Measurements from ENCODE around the gene ADAMTSL2.

ADAMTSL2 gene

DNA sequence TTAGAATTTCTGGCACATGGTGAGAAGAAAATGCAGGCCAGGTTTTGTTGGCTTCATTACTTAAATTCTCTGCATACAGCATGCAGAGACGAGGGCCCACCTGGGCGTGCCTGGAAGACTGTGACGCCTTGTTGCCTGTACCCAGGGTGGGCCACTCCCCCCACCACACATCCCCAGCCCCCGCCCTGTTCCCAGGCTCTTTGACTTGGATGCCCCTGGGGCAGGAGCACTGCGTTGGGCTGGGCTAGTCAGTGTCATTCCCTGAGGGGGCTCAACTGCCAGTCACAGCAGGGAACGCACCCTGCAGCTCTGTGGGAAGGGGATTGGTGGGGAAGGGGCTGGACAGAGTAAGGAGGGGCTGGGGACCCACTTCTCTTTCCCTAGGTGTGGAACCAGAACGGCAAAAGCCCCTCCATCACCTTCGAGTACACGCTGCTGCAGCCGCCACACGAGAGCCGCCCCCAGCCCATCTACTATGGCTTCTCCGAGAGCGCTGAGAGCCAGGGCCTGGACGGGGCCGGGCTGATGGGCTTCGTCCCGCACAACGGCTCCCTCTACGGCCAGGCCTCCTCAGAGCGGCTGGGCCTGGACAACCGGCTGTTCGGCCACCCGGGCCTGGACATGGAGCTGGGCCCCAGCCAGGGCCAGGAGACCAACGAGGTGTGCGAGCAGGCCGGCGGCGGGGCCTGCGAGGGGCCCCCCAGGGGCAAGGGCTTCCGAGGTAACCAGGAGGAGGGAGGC lies 19.6 kb downstream of the ADAMTSL2 start:
- H3K27ac ChIP-seq: peak overlapping the region in 4 of 11 experiments; percentile 17 to 97 (median 34); a peak in 5 of 22 replicates
- no peaks in the 10 kb centered on the region for H3K36me3 ChIP-seq
- H3K9ac ChIP-seq: 0 out of 22 replicates have a peak overlapping the region, but pooled peaks of 3 of the 11 experiments have one; percentile 2 to 18 (median 5)
- no peaks in the 10 kb centered on the region for H3K9me3 ChIP-seq (replicated peaks in 1 of 11)
- H3K27me3 ChIP-seq: peaks cover 0 to 18% (median 0%) of the 10 kb centered on the region in 11 experiments; a peak in 3 of 22 replicates
- H3K4me3 ChIP-seq: no peak overlapping the region
- H3K4me1 ChIP-seq: peaks cover 35 to 80% (median 64%) of the 10 kb centered on the region in 10 experiments
- H3K4me2 ChIP-seq: peak overlapping the region in 4 of 11 experiments; percentile 15 to 96 (median 56); a peak in 6 of 22 replicates
- no peak for TF ChIP-seq Cebpa-rat (IDR thresholded peaks at IDR 0.05)
- H4K20me1 ChIP-seq: no peaks in the 10 kb centered on the region; a peak in 1 of 22 replicates

- H3K4me1 ChIP-seq: peaks cover 41 to 80% (median 64%) of the 10 kb centered on the region in 10 experiments
- H3K9ac ChIP-seq: 0 out of 22 replicates have a peak overlapping the region, but pooled peaks of 1 of the 11 experiments have one; percentile 88
- no peaks in the 10 kb centered on the region; a peak in 1 of 22 replicates for H4K20me1 ChIP-seq
- peaks cover 0 to 18% (median 0%) of the 10 kb centered on the region in 11 experiments; a peak in 3 of 22 replicates for H3K27me3 ChIP-seq
- no peaks in the 10 kb centered on the region for H3K9me3 ChIP-seq (replicated peaks in 1 of 11)
- no peak overlapping the region for H3K4me3 ChIP-seq
- TF ChIP-seq Cebpa-rat (IDR thresholded peaks at IDR 0.05): no peak
- peak overlapping the region in 4 of 11 experiments; percentile 28 to 97 (median 96); a peak in 5 of 22 replicates for H3K27ac ChIP-seq
- H3K4me2 ChIP-seq: peak overlapping the region in 6 of 11 experiments; percentile 82 to 98 (median 90); a peak in 9 of 22 replicates
- no peaks in the 10 kb centered on the region for H3K36me3 ChIP-seq
Measured at GRCh38 chr9:133554729-133555128, 20.2 kb downstream of the ADAMTSL2 start.

- peak overlapping the region; percentile 82 to 98 (median 89) for H3K4me2 ChIP-seq
- peaks cover 0 to 18% (median 0%) of the 10 kb centered on the region in 11 experiments; a peak in 3 of 22 replicates for H3K27me3 ChIP-seq
Measured at GRCh38 chr9:133556354-133556753, 21.9 kb downstream of the ADAMTSL2 start.

GRCh38 chr9:133557581-133557980 lies 23.1 kb downstream of the ADAMTSL2 start:
- peak overlapping the region; percentile 3 to 88 (median 75); a peak in 21 of 22 replicates for H3K9ac ChIP-seq
- H3K27me3 ChIP-seq: peaks cover 0 to 18% (median 0%) of the 10 kb centered on the region in 11 experiments; a peak in 3 of 22 replicates
- no peaks in the 10 kb centered on the region; a peak in 1 of 22 replicates for H4K20me1 ChIP-seq
- no peaks in the 10 kb centered on the region for H3K9me3 ChIP-seq (replicated peaks in 1 of 11)
- no peak for TF ChIP-seq Cebpa-rat (IDR thresholded peaks at IDR 0.05)
- no peaks in the 10 kb centered on the region for H3K36me3 ChIP-seq
- H3K4me1 ChIP-seq: peaks cover 65 to 95% (median 78%) of the 10 kb centered on the region in 10 experiments
- H3K4me2 ChIP-seq: peak overlapping the region; percentile 82 to 98 (median 89)
- H3K4me3 ChIP-seq: peak overlapping the region in 7 of 10 experiments; percentile 18 to 56 (median 31); a peak in 11 of 20 replicates
- H3K27ac ChIP-seq: peak overlapping the region; percentile 60 to 98 (median 89); a peak in 21 of 22 replicates

More at GRCh38 chr9:133556354-133556753, 21.9 kb downstream of the ADAMTSL2 start:
- Histone ChIP-seq H3K4me1 (peaks cover 55 to 85% (median 68%) of the 10 kb centered on the region in 10 experiments), H3K9me3 (replicated peaks in 1 of 11) (no peaks in the 10 kb centered on the region), H3K27ac (peak overlapping the region in 9 of 11 experiments; percentile 83 to 98 (median 89); a peak in 17 of 22 replicates), H3K9ac (peak overlapping the region in 9 of 11 experiments; percentile 70 to 88 (median 77); a peak in 16 of 22 replicates), H3K36me3 (no peaks in the 10 kb centered on the region), H3K4me3 (no peak overlapping the region; a peak in 2 of 20 replicates), H4K20me1 (no peaks in the 10 kb centered on the region; a peak in 1 of 22 replicates)
- TF ChIP-seq Cebpa-rat (IDR thresholded peaks at IDR 0.05): no peak

DNA sequence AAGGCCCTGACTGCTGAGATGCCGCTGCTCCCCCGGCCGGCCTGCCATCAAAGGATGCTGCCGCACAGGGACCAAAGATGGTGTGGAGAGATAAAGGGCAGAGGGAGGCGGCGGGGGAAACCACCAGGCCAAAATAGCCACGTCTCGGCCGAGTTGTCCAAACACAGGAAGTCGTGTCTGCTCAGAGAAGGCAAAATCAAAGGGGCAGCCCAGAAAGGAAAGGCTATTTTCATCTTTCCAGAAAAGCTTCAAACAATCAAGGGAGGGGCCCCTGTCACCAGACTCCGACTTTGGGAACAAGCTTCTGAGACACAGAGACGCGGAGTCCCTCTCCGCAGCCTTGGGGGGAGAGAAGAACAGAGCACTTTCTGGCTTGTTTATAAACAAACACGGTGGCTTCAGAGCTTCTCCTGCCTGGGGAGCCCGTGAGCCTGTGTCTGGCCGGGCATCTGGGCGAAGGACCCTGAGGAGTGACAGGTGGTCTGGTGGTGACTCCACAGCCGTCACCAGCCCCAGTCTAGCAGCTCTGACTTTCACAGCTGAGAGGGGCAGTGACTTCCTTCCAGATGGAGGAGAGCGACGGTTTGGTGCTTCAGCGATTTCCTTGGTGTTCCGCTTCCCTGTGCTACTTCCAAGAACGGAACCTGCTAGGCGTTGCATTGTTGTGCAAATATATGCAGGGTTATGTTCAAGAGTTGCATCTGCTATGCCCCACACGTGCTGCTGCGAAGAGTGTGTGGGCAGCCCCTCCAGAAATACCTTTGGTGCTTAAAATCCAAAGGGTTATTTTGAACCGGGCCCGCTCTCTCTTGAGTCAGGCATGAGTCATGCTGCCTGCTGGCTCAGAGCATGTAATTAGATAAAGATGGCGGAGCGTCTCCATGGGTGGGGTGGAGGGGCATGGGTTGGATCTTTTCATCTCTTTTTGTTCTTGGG lies 24.0 kb downstream of the ADAMTSL2 start:
- peak overlapping the region; percentile 16 to 56 (median 31); a peak in 17 of 20 replicates for H3K4me3 ChIP-seq
- peak overlapping the region; percentile 60 to 88 (median 75); a peak in 21 of 22 replicates for H3K9ac ChIP-seq
- no peaks in the 10 kb centered on the region for H3K9me3 ChIP-seq (replicated peaks in 1 of 11)
- peaks cover 74 to 97% (median 86%) of the 10 kb centered on the region in 10 experiments for H3K4me1 ChIP-seq
- no peaks in the 10 kb centered on the region; a peak in 1 of 22 replicates for H4K20me1 ChIP-seq
- peak; percentile 19 to 100 (median 95); a peak in 18 of 22 replicates for TF ChIP-seq Cebpa-rat (IDR thresholded peaks at IDR 0.05)
- peak overlapping the region; percentile 82 to 98 (median 89) for H3K4me2 ChIP-seq
- H3K27ac ChIP-seq: peak overlapping the region; percentile 60 to 98 (median 89); a peak in 21 of 22 replicates
- H3K36me3 ChIP-seq: no peaks in the 10 kb centered on the region
- H3K27me3 ChIP-seq: peaks cover 0 to 22% (median 0%) of the 10 kb centered on the region in 11 experiments; a peak in 3 of 22 replicates

- H3K9ac ChIP-seq: peak overlapping the region in 5 of 11 experiments; percentile 18 to 88 (median 85); a peak in 8 of 22 replicates
- no peak overlapping the region for H3K4me3 ChIP-seq
- peak overlapping the region; percentile 82 to 98 (median 89); a peak in 20 of 22 replicates for H3K4me2 ChIP-seq
- no peaks in the 10 kb centered on the region for H3K36me3 ChIP-seq
- no peaks in the 10 kb centered on the region for H3K9me3 ChIP-seq (replicated peaks in 1 of 11)
- peak overlapping the region in 8 of 11 experiments; percentile 83 to 98 (median 92); a peak in 16 of 22 replicates for H3K27ac ChIP-seq
- H3K27me3 ChIP-seq: peaks cover 0 to 22% (median 0%) of the 10 kb centered on the region in 11 experiments; a peak in 4 of 22 replicates
- peaks cover 75 to 89% (median 80%) of the 10 kb centered on the region in 10 experiments for H3K4me1 ChIP-seq
- no peak for TF ChIP-seq Cebpa-rat (IDR thresholded peaks at IDR 0.05)
- H4K20me1 ChIP-seq: no peaks in the 10 kb centered on the region; a peak in 1 of 22 replicates
Measured at GRCh38 chr9:133560311-133560710, 25.8 kb downstream of the ADAMTSL2 start.

GRCh38 chr9:133560944-133561343 lies 26.4 kb downstream of the ADAMTSL2 start:
- no peak overlapping the region for H3K4me3 ChIP-seq
- no peaks in the 10 kb centered on the region for H3K9me3 ChIP-seq (replicated peaks in 1 of 11)
- H3K27ac ChIP-seq: peak overlapping the region in 9 of 11 experiments; percentile 48 to 98 (median 89); a peak in 18 of 22 replicates
- H3K36me3 ChIP-seq: no peaks in the 10 kb centered on the region
- H3K4me1 ChIP-seq: peaks cover 71 to 88% (median 74%) of the 10 kb centered on the region in 10 experiments
- H3K9ac ChIP-seq: peak overlapping the region in 6 of 11 experiments; percentile 17 to 88 (median 46); a peak in 9 of 22 replicates
- H3K27me3 ChIP-seq: peaks cover 0 to 20% (median 0%) of the 10 kb centered on the region in 11 experiments; a peak in 4 of 22 replicates
- TF ChIP-seq Cebpa-rat (IDR thresholded peaks at IDR 0.05): no peak
- H3K4me2 ChIP-seq: peak overlapping the region; percentile 39 to 98 (median 88)
- no peaks in the 10 kb centered on the region; a peak in 1 of 22 replicates for H4K20me1 ChIP-seq
